GF-D8 (cell line): ENCODE measurements around the gene TP53.
"Not testable (repeated sequence)": the region's sequence is repeated elsewhere in the genome, so short reads cannot be mapped to it uniquely, and the experiment has no call there.

Source experiments
- DNase-seq: peaks from one replicate; lab custom pipeline; 2025; lab: John Stamatoyannopoulos, UW

The TP53 gene

DNA sequence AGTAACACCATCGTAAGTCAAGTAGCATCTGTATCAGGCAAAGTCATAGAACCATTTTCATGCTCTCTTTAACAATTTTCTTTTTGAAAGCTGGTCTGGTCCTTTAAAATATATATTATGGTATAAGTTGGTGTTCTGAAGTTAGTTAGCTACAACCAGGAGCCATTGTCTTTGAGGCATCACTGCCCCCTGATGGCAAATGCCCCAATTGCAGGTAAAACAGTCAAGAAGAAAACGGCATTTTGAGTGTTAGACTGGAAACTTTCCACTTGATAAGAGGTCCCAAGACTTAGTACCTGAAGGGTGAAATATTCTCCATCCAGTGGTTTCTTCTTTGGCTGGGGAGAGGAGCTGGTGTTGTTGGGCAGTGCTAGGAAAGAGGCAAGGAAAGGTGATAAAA is 14.1 kb downstream of the TP53 start:
- DNase-seq: no peak

DNA sequence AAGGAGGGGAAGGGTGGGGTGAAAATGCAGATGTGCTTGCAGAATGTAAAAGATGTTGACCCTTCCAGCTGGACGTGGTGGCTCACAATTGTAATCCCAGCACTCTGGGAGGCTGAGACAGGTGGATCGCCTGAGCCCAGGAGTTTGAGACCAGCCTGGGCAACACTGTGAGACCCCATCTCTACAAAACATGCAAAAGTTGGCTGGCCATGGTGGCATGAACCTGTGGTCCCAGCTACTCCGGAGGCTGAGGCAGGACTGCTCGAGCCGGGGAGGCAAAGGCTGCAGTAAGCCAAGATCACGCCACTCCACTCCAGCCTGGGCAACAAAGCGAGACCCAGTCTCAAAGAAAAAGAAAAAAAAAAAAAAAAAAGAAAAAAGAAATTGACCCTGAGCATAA is 18.8 kb downstream of the TP53 start:
- no peak for DNase-seq

DNA sequence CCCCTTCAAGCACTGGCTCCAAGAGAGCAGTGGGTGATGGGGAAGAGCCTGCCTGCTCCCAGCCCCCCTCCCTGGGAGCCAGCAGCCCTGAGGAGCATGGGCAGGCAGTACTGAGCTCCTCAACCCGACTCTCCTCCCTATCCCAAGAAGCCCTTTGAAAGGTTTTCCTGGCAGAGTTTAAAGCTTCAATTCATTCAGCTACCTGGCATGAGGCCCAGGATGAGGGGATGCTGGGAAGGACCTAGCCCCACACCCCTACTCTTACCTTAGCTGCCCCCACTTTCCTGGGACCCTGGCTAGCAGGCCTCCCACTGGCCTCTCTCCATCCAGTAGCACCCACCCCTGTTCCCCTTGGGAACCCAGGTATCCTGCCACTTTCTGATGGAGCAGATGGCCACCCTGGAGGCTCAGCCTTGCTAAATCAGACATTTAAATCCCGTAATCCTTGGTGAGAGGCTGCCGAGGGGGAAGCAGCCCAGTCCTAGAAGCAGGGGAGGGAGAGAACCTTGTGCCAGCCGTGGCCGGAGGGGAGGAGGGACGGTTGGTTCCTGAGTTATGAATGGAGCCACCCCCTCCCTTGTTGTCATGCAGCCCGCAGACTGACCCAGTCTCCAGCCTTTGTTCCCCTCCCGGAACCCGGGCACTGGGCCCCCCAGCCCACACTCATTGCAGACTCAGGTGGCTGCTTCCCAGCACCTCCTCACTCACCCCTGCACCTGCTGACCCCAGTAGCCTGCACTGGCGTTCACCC is 19.5 kb downstream of the TP53 start:
- no peak for DNase-seq

DNA sequence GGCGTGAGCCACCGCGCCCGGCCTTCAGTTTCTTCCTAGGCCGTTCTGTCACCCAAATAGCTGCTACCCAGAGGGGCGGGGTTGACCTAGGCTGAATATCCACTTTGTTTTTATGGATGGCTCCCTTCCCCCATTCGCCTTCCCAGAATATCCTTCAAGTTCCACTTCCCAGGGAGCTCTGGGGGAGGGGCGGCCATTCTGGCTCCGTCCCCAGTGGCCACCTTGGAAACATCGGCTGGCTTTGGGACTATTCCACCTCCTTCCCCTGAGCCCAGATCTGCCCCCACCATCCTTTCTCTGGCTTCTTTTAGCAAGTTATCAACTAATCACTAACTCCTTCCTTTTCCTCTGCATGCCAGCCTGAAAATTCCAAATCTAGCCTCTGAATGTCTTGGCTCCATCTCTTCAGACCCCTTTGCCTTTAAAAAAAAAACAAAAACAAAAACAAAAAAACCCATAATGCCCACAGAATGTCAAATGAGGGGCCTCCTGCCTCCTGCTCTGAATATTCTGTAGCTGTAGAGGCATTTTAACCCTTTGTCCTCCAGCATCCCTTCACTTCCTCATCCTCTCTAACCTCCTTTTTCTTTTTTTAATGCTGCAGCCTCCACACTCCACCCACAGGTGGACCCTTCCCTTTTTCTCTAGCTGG is 30.2 kb downstream of the TP53 start:
- no peak for DNase-seq

DNA sequence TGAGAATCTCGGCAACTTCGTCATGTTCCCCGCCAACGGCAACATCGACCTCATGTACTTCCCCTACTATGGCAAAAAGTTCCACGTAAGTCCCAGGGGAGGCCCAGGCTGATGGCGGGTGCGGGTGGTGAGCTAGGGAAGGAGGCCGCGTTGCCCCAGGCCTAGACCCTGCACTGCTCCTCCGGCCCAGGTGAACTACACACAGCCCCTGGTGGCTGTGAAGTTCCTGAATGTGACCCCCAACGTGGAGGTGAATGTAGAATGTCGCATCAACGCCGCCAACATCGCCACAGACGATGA is 31.8 kb downstream of the TP53 start:
- no peak for DNase-seq

DNA sequence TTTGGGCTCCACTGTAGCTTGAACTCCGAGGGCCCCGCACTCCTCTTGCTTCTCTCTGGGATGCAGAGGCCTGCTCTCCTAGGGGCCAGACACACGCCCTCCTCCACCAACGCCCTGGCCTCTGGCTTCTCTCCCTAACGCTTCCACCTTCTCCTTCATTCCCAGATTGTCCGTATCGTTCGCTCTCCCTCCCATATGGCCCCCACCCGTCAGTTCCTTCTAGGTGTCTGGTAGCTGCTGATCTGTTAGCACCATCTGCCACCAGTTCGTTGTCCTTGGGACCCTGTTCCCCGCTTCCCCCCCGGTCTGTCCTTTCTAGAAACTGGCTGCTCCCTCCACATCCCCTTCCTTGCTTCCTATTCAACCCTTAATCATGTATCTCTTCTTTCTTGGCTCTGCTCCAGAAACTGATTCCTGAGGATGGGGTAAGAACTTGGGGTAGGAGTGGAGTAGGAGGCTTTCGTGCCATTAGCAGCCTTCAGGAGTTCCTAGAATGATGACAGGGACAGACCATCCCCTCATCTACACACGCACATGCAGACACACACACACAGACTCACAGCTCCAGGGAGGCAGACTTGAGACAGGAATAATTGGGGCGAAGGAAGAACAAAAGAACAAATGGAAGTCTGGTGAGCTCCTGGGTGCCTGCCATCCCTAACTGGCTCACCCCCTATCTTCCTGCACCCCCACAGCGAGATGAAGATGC is 32.3 kb downstream of the TP53 start:
- DNase-seq: no peak

DNA sequence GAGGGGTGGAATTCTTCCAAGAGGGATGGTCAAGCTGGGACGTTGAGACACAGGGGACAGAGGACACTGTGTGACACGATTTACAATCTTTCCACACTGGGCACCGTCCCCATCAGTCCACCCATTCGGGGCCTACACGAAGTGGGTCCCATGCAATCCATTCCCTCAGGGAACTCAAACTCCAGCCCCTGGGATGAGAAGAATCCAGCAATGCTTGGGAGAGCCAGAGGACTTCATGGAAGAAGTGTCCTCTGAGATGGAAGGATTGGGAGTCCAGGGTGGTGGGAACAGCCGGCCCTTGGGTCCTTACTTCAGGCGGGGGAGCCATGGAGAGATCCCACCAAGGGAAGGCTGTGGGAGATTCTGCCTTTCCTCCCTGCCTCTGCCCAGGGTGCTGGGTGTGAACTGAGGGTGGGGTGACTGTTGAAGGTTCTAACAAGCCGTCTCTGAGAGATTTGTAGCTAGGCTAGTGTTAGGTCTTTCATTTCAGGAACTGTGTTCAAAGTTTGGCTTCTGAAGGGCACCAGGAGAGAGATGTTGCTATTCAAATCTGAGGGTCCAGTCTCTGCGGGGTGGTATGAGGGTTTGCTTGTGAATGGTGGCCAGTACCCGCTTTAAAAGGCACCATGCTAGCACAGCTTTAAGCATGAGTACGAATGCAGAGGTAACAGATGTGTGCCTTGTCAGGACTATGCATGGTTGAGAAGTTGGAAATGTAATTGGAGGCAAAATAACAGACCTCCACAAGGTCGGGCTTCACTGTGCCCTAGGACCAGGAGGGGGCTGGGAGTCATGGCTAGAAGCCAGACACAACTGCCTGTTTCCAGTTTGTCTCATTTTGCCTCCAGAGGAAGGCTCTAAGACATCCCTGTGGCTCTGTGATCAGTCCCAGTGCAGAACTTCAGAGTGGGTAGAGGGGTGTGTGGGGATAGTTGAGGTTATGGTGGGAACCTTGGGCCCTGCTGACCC is 34.6 kb downstream of the TP53 start:
- DNase-seq: no peak

DNA sequence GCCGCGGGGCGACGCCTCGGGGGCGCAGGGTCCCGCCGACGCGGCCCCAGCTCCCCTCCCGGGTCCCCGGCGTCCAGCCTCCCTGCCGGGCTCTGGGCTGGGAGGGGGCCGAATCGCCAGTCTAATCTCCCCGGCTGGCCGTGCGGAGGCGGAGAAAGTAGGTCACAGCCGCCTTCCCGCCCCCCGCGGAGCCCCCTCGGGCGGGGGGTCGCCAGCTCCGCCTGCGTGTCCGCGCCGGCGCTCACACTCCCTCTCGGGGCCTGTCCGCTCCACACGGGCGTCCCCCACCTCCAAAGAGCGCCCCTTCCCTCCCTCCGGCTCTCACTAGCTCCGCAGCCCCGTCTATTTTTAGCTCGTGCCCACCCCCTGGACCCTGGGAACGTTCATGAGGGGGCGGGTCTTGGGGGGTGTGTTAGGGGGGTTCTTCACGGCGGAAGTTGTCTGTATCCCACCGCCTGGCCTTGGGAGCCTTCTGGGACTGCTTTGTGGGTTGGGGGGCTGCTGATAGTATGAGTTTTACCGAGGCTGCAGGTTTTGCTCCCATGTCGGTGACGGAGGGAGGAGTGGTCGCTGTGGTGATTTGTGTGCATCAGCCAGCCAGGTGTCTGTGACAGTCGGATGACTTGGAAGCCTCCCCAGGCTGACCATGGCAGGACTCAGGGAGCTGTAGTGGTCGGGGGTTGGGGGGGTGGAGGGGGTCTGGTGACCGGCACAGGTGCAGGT is 35.5 kb downstream of the TP53 start:
- DNase-seq: no peak

DNA sequence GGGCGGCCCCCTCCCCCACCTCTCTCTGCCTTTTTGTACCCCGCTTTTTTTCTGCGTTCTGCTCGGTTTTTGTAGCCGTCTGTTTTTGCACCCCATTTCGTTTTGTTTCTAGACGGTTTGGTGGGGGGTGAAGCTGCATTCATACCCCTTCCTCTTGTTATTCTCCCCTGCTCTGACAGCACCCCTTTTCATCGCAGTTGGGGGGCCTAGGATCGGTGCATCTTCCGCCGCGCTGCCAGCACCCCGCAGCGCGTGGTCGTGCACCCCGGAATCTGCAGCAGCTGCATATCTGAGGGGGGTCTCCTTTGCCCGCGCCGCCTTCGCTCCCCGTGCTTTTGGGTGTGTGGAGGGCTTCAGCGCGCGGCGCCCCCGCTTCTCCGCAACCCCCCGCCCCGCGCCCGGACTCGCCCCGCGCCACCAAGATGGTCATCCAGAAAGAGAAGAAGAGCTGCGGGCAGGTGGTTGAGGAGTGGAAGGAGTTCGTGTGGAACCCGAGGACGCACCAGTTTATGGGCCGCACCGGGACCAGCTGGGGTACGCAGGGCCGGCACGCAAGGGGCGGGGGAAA is 36.1 kb downstream of the TP53 start:
- DNase-seq: no peak

DNA sequence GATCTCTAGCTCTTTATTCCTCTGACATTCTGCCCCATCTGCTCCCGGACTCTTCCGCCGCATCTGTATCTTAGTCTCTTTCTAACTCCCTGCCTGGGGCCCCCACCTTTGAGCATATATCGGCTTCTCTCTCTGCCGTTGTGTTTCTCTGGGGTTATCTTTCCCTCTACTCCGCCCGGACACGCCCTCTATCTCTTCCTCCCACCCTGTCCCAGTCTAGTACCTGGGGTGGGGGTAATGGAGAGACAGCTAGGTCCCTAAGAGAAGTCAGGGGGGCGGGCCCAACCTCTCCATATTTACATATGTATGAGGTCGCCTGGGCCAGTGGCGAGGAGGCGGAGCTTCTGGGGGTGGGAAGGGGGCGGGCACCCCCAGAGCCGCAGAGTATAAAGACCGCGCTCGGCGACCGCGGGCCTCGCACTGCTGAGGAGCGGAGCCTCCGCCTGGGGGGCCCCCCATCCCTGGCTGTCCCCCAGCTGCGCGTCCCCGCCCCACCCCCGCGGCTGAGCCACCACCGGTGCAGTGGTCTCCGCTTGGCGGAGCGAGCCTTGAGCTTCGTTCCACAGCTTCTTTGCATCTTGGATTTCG is 36.7 kb downstream of the TP53 start, which contains the start of gene ATP1B2:
Gene ATP1B2, plus strand, starts transcription at position 418 of the 588 bp plus-strand sequence. CDS start 593 bp downstream, outside the sequence.
- no peak for DNase-seq

DNA sequence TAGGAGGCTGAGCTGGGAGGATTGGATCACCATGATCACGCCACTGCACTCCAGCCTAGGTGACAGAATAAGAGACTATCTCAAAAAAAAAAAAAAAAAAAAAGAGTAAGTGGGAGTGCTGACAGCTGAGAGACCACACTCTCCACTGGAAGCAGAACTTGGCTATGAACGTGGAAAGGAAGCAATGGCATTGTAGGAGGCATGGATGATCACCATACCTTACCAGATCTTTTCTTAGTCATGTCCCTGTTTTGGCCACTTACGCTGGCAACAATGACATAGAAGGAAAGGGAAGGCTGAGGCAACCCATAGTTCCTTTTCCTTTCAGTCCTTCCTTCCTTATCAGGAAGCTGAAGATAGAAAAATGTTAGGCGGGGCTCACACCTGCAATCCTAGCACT is 40.3 kb downstream of the TP53 start:
- no peak for DNase-seq

DNA sequence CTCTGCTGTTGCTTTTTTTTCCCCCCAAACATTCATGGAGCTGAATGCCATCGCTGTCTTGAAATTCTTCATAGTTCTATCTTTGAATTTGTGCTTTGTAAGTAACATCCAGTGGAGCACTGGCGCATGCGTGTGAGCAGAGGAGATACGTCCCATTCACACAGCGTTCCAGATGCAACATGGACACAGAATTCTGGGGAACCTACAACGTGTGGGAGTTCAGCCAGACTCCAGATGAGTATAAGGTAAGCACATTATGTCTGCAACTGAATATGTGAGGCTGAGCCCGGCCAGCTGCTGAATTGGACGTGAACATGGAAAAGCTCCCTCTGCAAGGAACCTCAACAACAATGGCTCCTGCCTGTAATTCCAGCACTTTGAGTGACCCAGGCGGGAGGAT is 40.8 kb downstream of the TP53 start:
- DNase-seq: no peak

DNA sequence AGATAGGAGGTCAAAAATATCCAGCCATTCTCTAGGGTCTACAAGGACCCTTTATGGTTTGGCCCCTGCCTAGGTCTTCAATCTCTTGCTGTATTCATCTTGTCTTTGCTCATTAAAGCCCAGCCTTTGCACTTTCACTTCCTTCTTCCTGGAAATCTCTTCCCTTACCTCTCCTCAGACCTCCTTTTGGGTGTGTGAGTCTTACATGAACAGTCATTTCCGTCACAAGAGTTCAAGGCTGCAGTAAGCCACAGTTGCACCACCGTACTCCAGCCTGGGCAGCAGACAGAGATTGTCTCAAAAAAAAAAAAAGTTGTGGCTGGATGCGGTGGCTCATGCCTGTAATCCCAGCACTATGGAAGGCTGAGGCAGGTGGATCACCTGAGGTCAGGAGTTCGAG is 42.5 kb downstream of the TP53 start:
- peak; percentile 19 for DNase-seq

DNA sequence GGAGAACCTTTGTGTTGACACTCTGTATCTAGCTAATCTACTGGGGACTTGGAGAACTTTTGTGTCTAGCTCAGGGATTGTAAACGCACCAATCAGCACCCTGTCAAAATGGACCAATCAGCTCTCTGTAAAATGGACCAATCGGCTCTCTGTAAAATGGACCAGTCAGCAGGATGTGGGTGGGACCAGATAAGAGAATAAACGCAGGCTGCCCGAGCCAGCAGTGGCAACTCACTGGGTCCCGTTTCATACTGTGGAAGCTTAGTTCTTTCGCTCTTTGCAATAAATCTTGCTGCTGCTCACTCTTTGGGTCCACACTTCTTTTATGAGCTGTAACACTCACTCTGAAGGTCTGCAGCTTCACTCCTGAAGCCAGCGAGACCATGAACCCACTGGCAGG is 45.7 kb downstream of the TP53 start:
- DNase-seq: not testable (repeated sequence)

DNA sequence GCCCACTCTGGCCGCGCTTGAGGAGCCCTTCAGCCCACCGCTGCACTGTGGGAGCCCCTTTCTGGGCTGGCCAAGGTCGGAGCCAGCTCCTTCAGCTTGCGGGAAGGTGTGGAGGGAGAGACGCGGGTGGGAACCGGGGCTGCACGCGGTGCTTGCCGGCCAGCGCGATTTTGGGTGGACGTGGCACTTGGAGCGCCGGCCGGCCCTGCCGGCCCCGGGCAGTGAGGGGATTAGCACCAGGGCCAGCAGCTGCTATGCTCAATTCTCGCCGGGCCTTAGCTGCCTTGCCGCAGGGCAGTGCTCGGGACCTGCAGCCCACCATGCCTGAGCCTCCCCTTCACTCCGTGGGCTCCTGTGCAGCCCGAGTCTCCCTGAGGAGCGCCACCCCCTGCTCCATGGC is 46.5 kb downstream of the TP53 start:
- DNase-seq: no peak

DNA sequence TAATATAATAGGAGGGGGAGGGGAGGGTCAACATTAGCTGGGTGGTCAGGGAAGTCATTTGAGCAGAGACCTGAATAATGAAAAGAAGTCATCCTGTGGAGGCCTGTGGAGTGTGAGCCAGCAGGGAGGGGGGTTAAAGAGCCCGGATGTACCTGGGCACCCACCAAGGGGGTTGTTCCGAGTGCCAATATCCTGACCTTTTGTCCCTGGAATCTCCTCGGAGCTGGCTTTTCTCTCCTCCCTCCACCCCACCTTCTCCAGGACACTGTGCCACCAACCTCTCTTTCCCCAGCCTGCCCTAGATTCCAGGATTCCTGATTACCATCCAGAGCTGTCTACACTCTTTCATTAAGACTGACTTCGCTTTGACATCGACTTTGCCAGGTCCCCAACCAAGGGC is 51.1 kb downstream of the TP53 start:
- DNase-seq: no peak

DNA sequence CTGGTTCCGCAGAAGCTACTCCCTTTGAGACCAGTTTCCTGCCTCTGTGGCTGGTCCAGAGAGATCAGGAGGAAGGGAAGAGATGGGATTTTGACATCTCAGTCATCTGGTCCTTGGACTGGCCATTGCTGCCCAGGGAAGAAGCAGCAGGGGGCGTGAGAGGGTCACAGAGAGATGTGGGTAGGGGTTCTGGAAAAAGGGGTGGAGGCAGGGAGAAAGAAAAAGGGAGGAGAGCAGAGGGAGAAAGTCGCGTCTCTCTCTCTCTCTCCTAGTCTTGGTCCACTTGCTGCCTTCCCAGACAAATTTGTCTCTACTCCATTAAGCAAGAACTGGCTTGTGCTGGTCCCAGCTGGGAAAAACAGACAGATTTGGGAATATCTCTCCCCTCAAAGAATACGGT is 52.9 kb downstream of the TP53 start:
- no peak for DNase-seq

DNA sequence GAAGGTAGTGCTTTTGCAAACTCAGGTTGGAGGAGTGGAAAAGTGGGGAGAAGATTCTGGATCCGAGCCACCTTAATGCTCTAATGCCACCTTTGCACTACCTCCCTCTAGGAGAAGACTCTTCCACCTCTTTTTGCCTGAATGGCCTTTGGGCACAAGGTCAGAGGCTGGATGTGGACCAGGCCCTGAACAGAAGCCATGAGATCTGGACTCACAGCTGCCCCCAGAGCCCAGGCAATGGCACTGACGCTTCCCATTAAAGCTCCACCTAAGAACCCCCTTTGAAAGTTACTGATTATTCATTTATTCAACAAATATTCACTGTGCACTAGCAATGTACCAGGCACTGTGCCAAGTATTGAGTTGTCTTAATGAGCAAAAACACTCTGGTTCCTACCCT is 54.2 kb downstream of the TP53 start:
- DNase-seq: no peak

DNA sequence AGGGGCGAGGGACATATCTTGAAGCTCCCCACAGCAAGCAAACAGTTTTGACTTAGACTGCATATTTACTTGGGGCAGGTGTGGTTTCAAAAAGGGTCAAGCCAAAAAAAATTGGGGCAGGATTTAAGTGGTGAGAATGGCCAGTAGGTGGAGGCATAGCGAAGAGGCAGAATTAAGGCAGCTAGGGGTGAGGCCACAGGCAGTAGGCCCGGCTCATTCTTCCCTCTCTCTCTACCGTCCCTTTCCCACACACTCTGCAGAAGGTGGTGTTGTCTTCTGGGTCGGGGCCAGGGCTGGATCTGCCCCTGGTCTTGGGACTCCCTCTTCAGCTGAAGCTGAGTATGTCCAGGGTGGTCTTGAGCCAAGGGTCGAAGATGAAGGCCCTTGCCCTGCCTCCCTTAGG is 54.8 kb downstream of the TP53 start:
- DNase-seq: no peak
